IMR-90 (cell line): Measurements from ENCODE around the gene TMPRSS5. TPM values are rescaled to one million over a fixed set of nuclear protein-coding genes. Genes with fewer than 3 reads are reported as not detected.

Experiments
- ATAC-seq: fragments of 200-7000 bp; cut with Tn5 transposase; 2 replicates; pipeline ENCODE4 v1.9.1; 2020; ENCODE audit warnings: low read depth, mild to moderate bottlenecking, moderate library complexity
- BruUV-seq: library from RNA; stranded (reverse); fragments of 400-500 nt; replicated peaks from 2 replicates; lab custom pipeline; 2021; lab: Mats Ljungman, UMichigan
- CTCF ChIA-PET: fragments of 300-600 bp; formaldehyde crosslinking; extraction: SDS; loops from one replicate; lab custom pipeline; 2021; ENCODE audit warnings: antibody characterized with exemption; lab: Yijun Ruan, JAX
- POLR2A ChIA-PET: fragments of 300-600 bp; sonication (Branson Sonifier 250); formaldehyde crosslinking; loops from one replicate; lab custom pipeline; 2022; ENCODE audit warnings: antibody characterized with exemption; ENCODE audit not compliant: unreplicated experiment; lab: Charles Lee
- DNase-seq: peaks from one replicate; pipeline ENCODE4 v3.0.0; 2013
- H2AFZ ChIP-seq: replicated peaks from 2 replicates; pipeline ENCODE3; 2013; ENCODE audit warnings: low read length, mild to moderate bottlenecking; ENCODE audit not compliant: poor library complexity
- H2AK5ac ChIP-seq: 2 replicates; pipeline ENCODE4 v1.6.1; 2013; ENCODE audit warnings: low read depth, low read length, inconsistent platforms
- H2AK9ac ChIP-seq: replicated peaks from 2 replicates; pipeline ENCODE3; 2013; ENCODE audit warnings: mild to moderate bottlenecking, low read depth, low read length, moderate library complexity; ENCODE audit not compliant: poor library complexity
- H2BK120ac ChIP-seq: 2 replicates; pipeline ENCODE4 v1.6.1; 2013; ENCODE audit warnings: low read depth, low read length, inconsistent platforms
- H2BK15ac ChIP-seq: 3 replicates; pipeline ENCODE4 v1.6.1; 2013; ENCODE audit warnings: low read depth, low read length, inconsistent platforms
- H2BK20ac ChIP-seq: 2 replicates; pipeline ENCODE4 v1.6.1; 2013; ENCODE audit warnings: low read depth, mild to moderate bottlenecking, inconsistent platforms, low read length, moderate library complexity
- H2BK5ac ChIP-seq: 2 replicates; pipeline ENCODE4 v1.6.1; 2013; ENCODE audit warnings: mild to moderate bottlenecking, low read depth, low read length, inconsistent platforms; ENCODE audit not compliant: poor library complexity, severe bottlenecking
- H3K14ac ChIP-seq: replicated peaks from 2 replicates; pipeline ENCODE4 v1.6.1; 2013; ENCODE audit warnings: low read depth, low read length, inconsistent platforms
- H3K18ac ChIP-seq: 2 replicates; pipeline ENCODE4 v1.6.1; 2013; ENCODE audit warnings: low read depth, low read length, control low read depth
- H3K23ac ChIP-seq: 2 replicates; pipeline ENCODE4 v1.6.1; 2013; ENCODE audit warnings: low read depth, low read length, inconsistent platforms
- H3K27ac ChIP-seq: 2 replicates; pipeline ENCODE4 v1.5.1; 2013; ENCODE audit warnings: mild to moderate bottlenecking, control low read depth, low read length; ENCODE audit not compliant: insufficient read depth
- H3K27me3 ChIP-seq: 2 replicates; pipeline ENCODE4 v1.6.1; 2013; ENCODE audit warnings: low read length; ENCODE audit not compliant: control insufficient read depth, insufficient read depth
- H3K36me3 ChIP-seq: 2 replicates; pipeline ENCODE4 v1.6.1; 2013; ENCODE audit warnings: low read length, mixed read lengths; ENCODE audit not compliant: control insufficient read depth, insufficient read depth
- H3K4ac ChIP-seq: 2 replicates; pipeline ENCODE4 v1.6.1; 2013; ENCODE audit warnings: low read depth, low read length, inconsistent platforms
- H3K4me1 ChIP-seq: 2 replicates; pipeline ENCODE4 v1.6.1; 2013; ENCODE audit warnings: low read length, mixed read lengths; ENCODE audit not compliant: control insufficient read depth, insufficient read depth
- H3K4me2 ChIP-seq: 2 replicates; pipeline ENCODE4 v1.6.1; 2013; ENCODE audit warnings: low read depth, mild to moderate bottlenecking, control low read depth, low read length, moderate library complexity
- H3K4me3 ChIP-seq: 2 replicates; pipeline ENCODE4 v1.5.1; 2013; ENCODE audit warnings: low read depth, mild to moderate bottlenecking, control low read depth, low read length, moderate library complexity; ENCODE audit not compliant: insufficient read depth
- H3K56ac ChIP-seq: 2 replicates; pipeline ENCODE4 v1.6.1; 2013; ENCODE audit warnings: low read length, inconsistent platforms; ENCODE audit not compliant: insufficient read depth; ENCODE audit errors: extremely low read depth
- H3K79me1 ChIP-seq, 2 experiments: 2 replicates each; pipeline ENCODE4 v1.6.1; 2013; ENCODE audit warnings: low read length in 2 of 2, inconsistent platforms in 1 of 2, low read depth in 1 of 2
- H3K9ac ChIP-seq: 2 replicates; pipeline ENCODE4 v1.6.1; 2013; ENCODE audit warnings: low read depth, low read length, control low read depth
- H3K9me1 ChIP-seq: 2 replicates; pipeline ENCODE4 v1.6.1; 2013; ENCODE audit warnings: low read length, inconsistent platforms; ENCODE audit not compliant: insufficient read depth
- H3K9me3 ChIP-seq: 2 replicates; pipeline ENCODE4 v1.6.1; 2013; ENCODE audit warnings: low read length; ENCODE audit not compliant: control insufficient read depth, insufficient read depth
- H4K20me1 ChIP-seq: 2 replicates; pipeline ENCODE4 v1.6.1; 2013; ENCODE audit warnings: low read length, inconsistent platforms; ENCODE audit not compliant: insufficient read depth
- H4K5ac ChIP-seq: 2 replicates; pipeline ENCODE4 v1.6.1; 2013; ENCODE audit warnings: mild to moderate bottlenecking, low read depth, low read length, control low read depth
- H4K8ac ChIP-seq, 2 experiments: 2 replicates each; pipeline ENCODE4 v1.6.1; 2013; ENCODE audit warnings: low read depth in 2 of 2, low read length in 2 of 2, control low read depth in 1 of 2, inconsistent platforms in 1 of 2
- H4K91ac ChIP-seq: 2 replicates; pipeline ENCODE4 v1.6.1; 2013; ENCODE audit warnings: low read depth, low read length, inconsistent platforms; ENCODE audit not compliant: insufficient read depth
- CEBPB ChIP-seq: IDR thresholded peaks from 2 replicates; pipeline ENCODE4 v1.6.1; 2012; ENCODE audit warnings: low read depth, low read length, improper control_type of control experiment
- MAZ ChIP-seq: IDR thresholded peaks from 2 replicates; pipeline ENCODE4 v1.6.1; 2012; ENCODE audit warnings: low read depth, mild to moderate bottlenecking, low read length, improper control_type of control experiment, moderate library complexity, borderline replicate concordance
- MXI1 ChIP-seq: IDR thresholded peaks from 2 replicates; pipeline ENCODE4 v1.6.1; 2012; ENCODE audit warnings: low read depth, mild to moderate bottlenecking, low read length, moderate library complexity, borderline replicate concordance
- POLR2A ChIP-seq: IDR thresholded peaks from 2 replicates; pipeline ENCODE4 v1.6.1; 2012; ENCODE audit warnings: mild to moderate bottlenecking, low read depth, low read length
- RFX5 ChIP-seq: IDR thresholded peaks from 2 replicates; pipeline ENCODE4 v1.8.0; 2012; ENCODE audit warnings: low read depth, mild to moderate bottlenecking, low read length, moderate library complexity
- WGBS, 2 experiments: methylation state at CpG; one replicate each; pipeline versions ENCODE4 v1.1.5 to v1.1.7; 2013; ENCODE audit warnings: missing lambda C conversion rate in 2 of 2; ENCODE audit not compliant: insufficient read length in 1 of 2; ENCODE audit errors: extremely low coverage in 2 of 2; 5-methylcytosine and 5-hydroxymethylcytosine counted together
- dilution Hi-C: fragments of 300-500 bp; cut with HindIII; formaldehyde crosslinking; loops from one replicate; pipeline ENCODE4 v1.14.3; 2018; ENCODE audit warnings: low sequenced_read_pairs; ENCODE audit not compliant: unreplicated experiment
- in situ Hi-C: fragments of 300-500 bp; cut with MboI; formaldehyde crosslinking; loops from 3 replicates; pipeline ENCODE4 v1.14.3; 2019; ENCODE audit warnings: low sequenced_read_pairs, inconsistent platforms, mixed read lengths
- intact Hi-C: fragments of 100-400 bp; cut with micrococcal nuclease; formaldehyde crosslinking; loops from 2 replicates; pipeline ENCODE4 v1.10.0; 2022
- polyA plus RNA-seq, 3 experiments: library from polyadenylated mRNA; depleted of rRNA; stranded (reverse); fragments of >200 nt; gene quantifications; 2 replicates each; pipeline ENCODE4 v1.2.3, GENCODE V29; 2012; ENCODE audit warnings: low replicate concordance in 1 of 3
- total RNA-seq: library from RNA; depleted of rRNA; stranded (reverse); fragments of >200 nt; gene quantifications from 2 replicates; pipeline ENCODE4 v1.2.3, GENCODE V29; 2012

TMPRSS5 gene
- total and polyA plus RNA-seq, 2 of the 4 experiments (the other 2 are of a cell fraction) = under 0.01 to 0.24 TPM

DNA sequence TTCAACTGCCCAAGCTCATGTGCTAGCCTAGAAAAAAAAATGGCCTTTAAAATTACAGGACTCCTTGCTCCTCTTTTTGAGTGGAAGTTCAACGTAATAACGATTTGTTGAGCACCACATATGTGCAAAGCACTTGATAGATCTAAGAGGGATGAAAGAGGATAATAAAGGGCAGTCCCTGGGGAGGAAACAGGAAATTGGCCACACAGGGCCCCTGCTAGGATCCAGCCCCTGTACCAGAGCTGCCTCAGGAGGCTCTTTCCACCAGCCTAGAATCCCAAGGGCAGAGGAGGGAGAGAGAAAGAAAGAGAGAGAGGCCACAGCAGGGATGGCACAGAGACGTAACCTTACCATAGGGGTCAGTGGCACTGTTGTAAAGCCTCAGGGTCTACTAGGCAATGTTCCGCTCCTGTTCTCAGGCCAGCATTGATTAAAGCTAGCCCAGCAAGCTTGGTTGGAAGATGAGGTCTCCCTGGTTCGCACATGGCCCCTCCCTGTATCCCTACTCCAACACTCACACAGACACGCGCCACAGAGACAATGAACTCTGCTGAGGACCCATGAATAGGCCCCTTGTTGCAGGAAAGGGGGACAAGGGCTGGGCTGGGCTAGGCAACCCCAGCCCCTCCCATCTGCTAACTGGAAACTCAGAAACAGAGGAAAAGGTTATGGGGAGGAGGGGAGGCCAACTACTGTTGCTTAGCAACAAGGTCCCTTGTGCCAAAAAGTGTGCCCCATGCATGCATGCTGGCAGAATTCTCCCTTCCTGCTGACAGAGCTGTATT is at the start of gene TMPRSS5 (continued):
- TF ChIP-seq MAZ = no peak
- no peak for TF ChIP-seq RFX5
- no peak for TF ChIP-seq MXI1

DNA sequence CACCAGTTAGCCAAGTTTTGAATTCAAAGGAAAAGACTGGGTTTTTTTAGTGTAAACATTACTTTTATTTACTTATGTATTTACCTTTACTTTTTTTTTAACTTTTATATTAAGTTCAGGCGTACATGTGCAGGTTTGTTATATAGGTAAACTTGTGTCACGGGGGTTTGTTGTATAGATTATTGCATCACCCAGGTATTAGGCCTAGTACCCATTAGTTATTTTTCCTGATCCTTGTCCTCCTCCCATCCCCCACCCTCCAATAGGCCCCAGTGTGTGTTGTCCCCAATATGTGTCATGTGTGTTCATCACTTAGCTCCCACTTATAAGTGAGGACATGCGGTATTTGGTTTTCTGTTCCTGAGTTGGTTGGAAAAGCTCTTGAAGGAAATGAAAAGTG is 46.8 kb upstream of the TMPRSS5 start:
- dilution Hi-C loops (no loop called here), intact Hi-C loops (no loop called here), in situ Hi-C loops (no loop called here)
- Histone ChIP-seq H4K8ac (no peak overlapping the region), H3K14ac (no peak overlapping the region), H2AK9ac (no peak overlapping the region), H3K56ac (no peak overlapping the region), H2BK120ac (no peak overlapping the region), H3K27ac (no peak overlapping the region), H2AK5ac (no peak overlapping the region), H3K9ac (no peak overlapping the region), H3K36me3 (peaks cover 21% of the 10 kb centered on the region), H3K9me1 (no peaks in the 10 kb centered on the region), H3K4me1 (no peaks in the 10 kb centered on the region), H4K20me1 (no peaks in the 10 kb centered on the region), H3K23ac (no peak overlapping the region), H3K4me3 (no peak overlapping the region), H3K9me3 (no peaks in the 10 kb centered on the region), H4K91ac (no peak overlapping the region), H3K27me3 (no peaks in the 10 kb centered on the region), H2AFZ (no peak overlapping the region), H2BK20ac (no peak overlapping the region), H3K4ac (no peak overlapping the region), H2BK5ac (no peak overlapping the region), H2BK15ac (no peak overlapping the region), H4K5ac (no peak overlapping the region), H3K79me1 (peaks cover 0 to 3% of the 10 kb centered on the region in 2 experiments; a peak in 1 of 4 replicates), H3K4me2 (no peak overlapping the region), H3K18ac (no peak overlapping the region)
- POLR2A ChIA-PET = no interaction called here
- TF ChIP-seq POLR2A (no peak), CEBPB (peak; percentile 15; the same call in 1 of the 2 replicates)
- BruUV-seq = no TSS peak
- ATAC-seq (no peak), DNase-seq (no peak)
- CTCF ChIA-PET = no interaction called here
- no CpG with 5 or more reads among the region's 3 CpGs for WGBS, 2 experiments
